ENCODE results near the gene ADGRF3.
"Not testable (repeated sequence)": the region's sequence is repeated elsewhere in the genome, so short reads cannot be mapped to it uniquely, and the experiment has no call there.

The ADGRF3 gene

GRCh38 chr2:26276484-26277227 lies 69.9 kb downstream of the ADGRF3 start:
- no peak for DNase-seq

GRCh38 chr2:26274058-26274613 lies 72.5 kb downstream of the ADGRF3 start:
- no peak for DNase-seq

- no peak for DNase-seq
Observed at GRCh38 chr2:26273501-26273900, 73.1 kb downstream of the ADGRF3 start.

- DNase-seq, result no peak
Observed at GRCh38 chr2:26270373-26270772, 76.2 kb downstream of the ADGRF3 start.

- no peak for DNase-seq
Observed at GRCh38 chr2:26269571-26270158, 76.9 kb downstream of the ADGRF3 start.

GRCh38 chr2:26268670-26269385 lies 77.8 kb downstream of the ADGRF3 start:
- not testable (repeated sequence) for DNase-seq

- DNase-seq, result no peak
Observed at GRCh38 chr2:26268213-26268612, 78.4 kb downstream of the ADGRF3 start.

- DNase-seq, result not testable (repeated sequence)
Observed at GRCh38 chr2:26258836-26259235, 87.8 kb downstream of the ADGRF3 start.

All from activated CD4-positive, alpha-beta T cell treated with anti-CD3 and anti-CD28 coated beads, Interleukin-2, amount 50 U/mL, for 4 hours (primary cell).